Endothelial cell of umbilical vein (primary cell): ENCODE results near the gene PUS1. TPM values are rescaled to one million over a fixed set of nuclear protein-coding genes. Genes with fewer than 3 reads are reported as not detected.

Experiments
- BruUV-seq: library from RNA; stranded (reverse); fragments of 400-500 nt; replicated peaks from 2 replicates; lab custom pipeline; 2021; lab: Mats Ljungman, UMichigan
- CTCF ChIA-PET: fragments of 300-600, 350-600 bp; sonication (Branson Sonifier 250); formaldehyde crosslinking; loops from one replicate; lab custom pipeline; 2021; ENCODE audit warnings: antibody characterized with exemption, inconsistent platforms; lab: Charles Lee
- POLR2A ChIA-PET: fragments of 300-600, 350-600 bp; sonication (Branson Sonifier 250); formaldehyde crosslinking; loops from one replicate; lab custom pipeline; 2021; ENCODE audit warnings: antibody characterized with exemption, inconsistent platforms; lab: Charles Lee
- DNase-seq: peaks from one replicate; pipeline ENCODE4 v3.0.0-alpha.2; 2011; ENCODE audit warnings: low read depth, low spot score
- FAIRE-seq: peaks from 2 replicates; lab custom pipeline; 2011; peaks lifted over from hg19 to GRCh38; lab: Jason Lieb, UNC
- H2AFZ ChIP-seq: 2 replicates; pipeline ENCODE4 v1.6.0; 2012; ENCODE audit warnings: low read depth, low read length, control low read depth, inconsistent platforms
- H3K27ac ChIP-seq: 2 replicates; pipeline ENCODE4 v1.5.1; 2011; ENCODE audit warnings: low read depth, mild to moderate bottlenecking, control low read depth, low read length, moderate library complexity; ENCODE audit not compliant: insufficient read depth
- H3K27me3 ChIP-seq, 2 experiments: 2 replicates each; pipeline versions ENCODE4 v1.6.0 to v1.6.1; 2011; ENCODE audit warnings: low read length in 2 of 2, mixed read lengths in 1 of 2; ENCODE audit not compliant: control insufficient read depth in 2 of 2, insufficient read depth in 2 of 2
- H3K36me3 ChIP-seq, 2 experiments: 2 replicates in 1 of 2; 3 replicates in 1 of 2; pipeline ENCODE4 v1.5.1; 2011; ENCODE audit warnings: low read length in 2 of 2, mild to moderate bottlenecking in 1 of 2, moderate library complexity in 1 of 2; ENCODE audit not compliant: control insufficient read depth in 2 of 2, insufficient read depth in 2 of 2; ENCODE audit errors: extremely low read depth in 1 of 2
- H3K4me1 ChIP-seq: 3 replicates; pipeline ENCODE4 v1.5.1; 2011; ENCODE audit warnings: mild to moderate bottlenecking, low read length; ENCODE audit not compliant: control insufficient read depth, insufficient read depth; ENCODE audit errors: extremely low read depth
- H3K4me2 ChIP-seq: 2 replicates; pipeline ENCODE4 v1.6.1; 2011; ENCODE audit warnings: low read length, control low read depth, mixed read lengths; ENCODE audit not compliant: insufficient read depth
- H3K4me3 ChIP-seq, 3 experiments: fragments of 200-600 bp in 1 of 3; sonication (generic), shearing (Covaris generic) in 1 of 3; replicated peaks in 1 of 3; 2 replicates each; pipeline ENCODE4 v1.5.1; 2011 to 2016; ENCODE audit warnings: control low read depth in 3 of 3, low read length in 3 of 3, mild to moderate bottlenecking in 2 of 3, inconsistent platforms in 1 of 3, low read depth in 1 of 3, moderate library complexity in 1 of 3; ENCODE audit not compliant: insufficient read depth in 1 of 3
- H3K79me2 ChIP-seq: 2 replicates; pipeline ENCODE4 v1.6.0; 2012; ENCODE audit warnings: low read length, inconsistent platforms; ENCODE audit not compliant: control insufficient read depth, insufficient read depth
- H3K9ac ChIP-seq: replicated peaks from 2 replicates; pipeline ENCODE3; 2011; ENCODE audit warnings: low read length, control low read depth; ENCODE audit not compliant: insufficient read depth; ENCODE audit errors: extremely low read depth
- H3K9me1 ChIP-seq: replicated peaks from 3 replicates; pipeline ENCODE4 v1.6.0; 2011; ENCODE audit warnings: mild to moderate bottlenecking, low read length; ENCODE audit not compliant: control insufficient read depth, insufficient read depth; ENCODE audit errors: extremely low read depth
- H3K9me3 ChIP-seq: replicated peaks from 2 replicates; pipeline ENCODE4 v1.5.1; 2012; ENCODE audit warnings: low read length, inconsistent platforms; ENCODE audit not compliant: control insufficient read depth, insufficient read depth
- H4K20me1 ChIP-seq: replicated peaks from 2 replicates; pipeline ENCODE3; 2011; ENCODE audit warnings: mild to moderate bottlenecking, low read length; ENCODE audit not compliant: control insufficient read depth, insufficient read depth; ENCODE audit errors: extremely low read depth
- CTCF ChIP-seq, 2 donors: IDR thresholded peaks; 1 replicate in 1 of 2; 2 replicates in 1 of 2; pipeline ENCODE4 v1.5.1; 2011; ENCODE audit warnings: low read length in 2 of 2, mild to moderate bottlenecking in 2 of 2, moderate library complexity in 2 of 2, control low read depth in 1 of 2, inconsistent platforms in 1 of 2, low read depth in 1 of 2; ENCODE audit not compliant: insufficient read depth in 1 of 2; ENCODE audit errors: extremely low read depth in 1 of 2
- EZH2 ChIP-seq: IDR thresholded peaks from 2 replicates; pipeline ENCODE4 v1.6.1; 2012; ENCODE audit warnings: borderline replicate concordance, low read depth, mild to moderate bottlenecking, moderate library complexity, low read length, inconsistent platforms; ENCODE audit not compliant: severe bottlenecking
- FOS ChIP-seq: IDR thresholded peaks from 2 replicates; pipeline ENCODE4 v1.6.1; 2011; ENCODE audit warnings: mild to moderate bottlenecking, low read length, moderate library complexity, borderline replicate concordance; ENCODE audit not compliant: insufficient read depth
- GATA2 ChIP-seq: IDR thresholded peaks from 2 replicates; pipeline ENCODE4 v1.7.0; 2011; ENCODE audit warnings: low read depth, mild to moderate bottlenecking, moderate library complexity, mixed read lengths, low read length; ENCODE audit not compliant: insufficient read length, insufficient read depth
- JUN ChIP-seq: IDR thresholded peaks from 2 replicates; pipeline ENCODE4 v1.6.1; 2011; ENCODE audit warnings: borderline replicate concordance, low read depth; ENCODE audit not compliant: insufficient read length, insufficient read depth
- MAX ChIP-seq: IDR thresholded peaks from 2 replicates; pipeline ENCODE4 v1.6.1; 2011; ENCODE audit not compliant: insufficient read depth, insufficient read length
- MYC ChIP-seq: IDR thresholded peaks from one replicate; pipeline ENCODE4 v1.6.1; 2011; ENCODE audit warnings: mild to moderate bottlenecking, low read depth, low read length
- POLR2A ChIP-seq: IDR thresholded peaks from 2 replicates; pipeline ENCODE4 v1.6.1; 2012; ENCODE audit warnings: low read depth, mild to moderate bottlenecking, control low read depth, low read length
- POLR2AphosphoS5 ChIP-seq: IDR thresholded peaks from 2 replicates; pipeline ENCODE4 v1.6.1; 2012; ENCODE audit warnings: low read depth, mild to moderate bottlenecking, control low read depth, low read length, moderate library complexity; ENCODE audit not compliant: insufficient read depth
- dilution Hi-C: fragments of 300-500 bp; cut with MboI; formaldehyde crosslinking; loops from one replicate; pipeline ENCODE4 v1.15.0; 2019; ENCODE audit warnings: low sequenced_read_pairs; ENCODE audit not compliant: extremely low pct_ligation_motif_present
- intact Hi-C: fragments of 100-400 bp; cut with micrococcal nuclease; formaldehyde crosslinking; loops from one replicate; pipeline ENCODE4 v1.10.0; 2022
- polyA plus RNA-seq, 4 experiments: library from polyadenylated mRNA; depleted of rRNA in 3 of 4; stranded (reverse) in 3 of 4; unstranded in 1 of 4; fragments of >200 nt; gene quantifications; 2 replicates each; pipeline versions ENCODE4 v1.2.1 to v1.2.3, GENCODE V29; 2011 to 2012; ENCODE audit warnings: missing spikeins in 1 of 4
- total RNA-seq: library from RNA; stranded (reverse); gene quantifications from 2 replicates; pipeline ENCODE4 v1.2.3, GENCODE V29; 2021

The PUS1 gene
- total and polyA plus RNA-seq, 2 donors (not counting 3 experiments of a cell fraction or from before 2014, with no cell fraction given) = 33.9 to 52.2 TPM

GRCh38 chr12:131908092-131909080 is 20.7 kb upstream of the PUS1 start:
- no peak overlapping the region for H3K4me2 ChIP-seq
- no peak overlapping the region for H3K4me3 ChIP-seq
- H3K9ac ChIP-seq = no peak overlapping the region
- H3K4me1 ChIP-seq = peaks cover 12% of the 10 kb centered on the region
- no peaks in the 10 kb centered on the region for H4K20me1 ChIP-seq
- ChIA-PET POLR2A (no interaction called here), CTCF (no interaction called here)
- TF ChIP-seq JUN (no peak), FOS (no peak), MYC (no peak), EZH2 (no peak), GATA2 (no peak), CTCF (IDR thresholded peaks at IDR 0.05; ENCODE audit: extremely low read depth in 1 of 2, insufficient read depth in 1 of 2, low read depth in 1 of 2, low read length in 2 of 2) (no peak), MAX (no peak), POLR2AphosphoS5 (no peak), POLR2A (no peak)
- H3K9me1 ChIP-seq = no peaks in the 10 kb centered on the region
- H3K27ac ChIP-seq = no peak overlapping the region
- DNase-seq = no peak
- dilution Hi-C loops = no loop called here
- no TSS peak for BruUV-seq
- H3K27me3 ChIP-seq = no peaks in the 10 kb centered on the region
- FAIRE-seq = no peak
- H3K9me3 ChIP-seq = no peaks in the 10 kb centered on the region
- no peak overlapping the region for H2AFZ ChIP-seq
- peaks cover 8 to 25% of the 10 kb centered on the region in 2 experiments for H3K36me3 ChIP-seq
- intact Hi-C loops = no loop called here
- H3K79me2 ChIP-seq = no peaks in the 10 kb centered on the region
